ENCODE data around the gene CNTN2.

The CNTN2 gene

DNA sequence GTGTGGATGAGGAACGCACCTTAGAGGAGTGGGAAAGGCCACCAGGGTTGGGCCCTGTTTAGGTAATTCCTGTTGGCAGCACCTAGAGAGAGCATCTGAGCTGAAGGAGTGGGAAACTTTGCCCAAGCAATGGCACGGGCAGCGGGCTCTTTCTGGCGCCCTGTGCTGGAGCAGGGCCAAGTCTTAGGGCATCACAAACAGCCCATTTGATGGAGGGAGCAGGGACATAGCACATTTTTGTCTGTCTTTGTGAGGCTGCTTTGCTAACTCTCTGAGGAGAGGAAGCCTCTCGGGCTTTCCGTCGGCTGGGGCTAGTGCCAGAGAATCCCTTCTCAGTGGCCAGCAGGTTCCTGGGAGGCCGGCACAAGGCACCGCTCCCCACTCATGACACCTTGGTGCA lies 22.5 kb upstream of the CNTN2 start:
- peak in 1 of 2 experiments; percentile 43 for DNase-seq

DNA sequence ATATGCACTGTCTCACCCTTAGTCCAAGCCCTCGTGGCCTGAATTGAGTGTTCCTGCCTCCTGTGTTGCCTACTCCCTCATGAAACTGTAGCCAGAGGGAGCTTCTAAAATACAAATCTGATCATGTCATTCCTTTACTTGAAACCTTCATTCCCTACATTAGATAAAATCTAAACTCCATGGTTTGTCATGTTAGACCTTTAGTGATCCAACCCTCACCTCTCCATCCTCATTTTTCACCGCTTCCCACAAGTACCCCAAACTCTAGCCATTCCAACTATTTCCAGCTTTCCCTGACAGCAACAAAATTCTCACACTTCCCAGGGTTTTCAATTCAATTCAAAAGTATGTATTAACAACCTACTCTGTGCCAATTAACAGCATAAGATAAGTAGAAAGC lies 18.3 kb upstream of the CNTN2 start:
- no peak for DNase-seq

DNA sequence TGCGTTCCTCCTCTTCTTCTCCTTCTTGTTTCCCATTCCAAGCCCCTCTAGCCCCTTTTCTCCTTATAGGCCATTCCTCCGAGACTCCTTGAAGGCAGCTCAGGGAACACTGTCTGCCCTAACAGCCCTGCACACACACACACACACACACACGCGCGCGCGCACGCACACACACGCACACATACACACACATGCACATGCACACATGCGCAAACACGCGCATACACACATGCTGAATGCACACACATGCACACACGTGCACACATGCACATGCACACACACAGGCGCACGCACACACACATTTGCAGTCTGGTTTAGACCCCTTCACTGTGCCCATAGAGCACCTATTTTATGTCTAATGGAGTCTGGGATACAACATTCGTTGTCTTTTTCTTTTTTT lies 17.8 kb upstream of the CNTN2 start:
- no peak for DNase-seq

DNA sequence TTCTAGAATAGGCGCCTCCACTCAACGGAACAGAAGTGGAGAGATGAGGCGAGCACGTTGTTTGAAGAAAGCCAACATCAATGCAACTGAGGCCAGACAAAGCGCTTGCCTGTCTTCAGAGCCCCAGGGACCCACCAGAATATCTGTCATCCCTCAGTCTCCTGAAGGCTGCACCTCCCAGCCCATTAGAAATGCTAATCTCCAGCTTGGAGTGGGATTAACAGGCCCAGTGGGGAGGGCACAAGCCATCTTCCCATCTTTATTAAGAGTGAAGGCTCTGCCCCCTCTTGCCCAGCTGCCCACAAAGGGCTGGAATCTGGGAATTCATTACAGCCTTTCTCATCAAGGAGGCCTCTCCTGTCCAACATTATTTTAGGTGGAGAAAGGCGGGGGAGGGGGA lies 16.8 kb upstream of the CNTN2 start:
- no peak for DNase-seq

DNA sequence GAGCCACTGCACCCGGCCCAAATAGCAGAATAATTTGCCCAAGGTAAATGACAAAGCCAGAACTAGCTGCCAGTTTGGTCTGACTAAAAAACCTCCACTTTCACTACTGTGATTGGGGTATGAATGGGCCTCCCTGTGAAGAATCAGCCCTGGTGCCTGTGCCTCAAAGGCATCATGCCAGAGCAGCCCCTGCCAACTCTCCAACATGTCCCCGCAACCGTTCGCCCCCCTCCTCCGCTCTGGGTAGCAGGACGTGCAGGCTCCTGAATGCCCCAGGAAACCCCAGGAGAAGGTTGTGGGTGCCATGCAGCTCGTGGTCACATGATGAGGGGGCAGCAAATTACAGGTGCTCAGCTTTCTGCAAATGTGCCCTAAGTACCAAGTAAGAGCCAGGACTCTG lies 14.6 kb upstream of the CNTN2 start:
- DNase-seq, result peak in 1 of 2 experiments; percentile 37

DNA sequence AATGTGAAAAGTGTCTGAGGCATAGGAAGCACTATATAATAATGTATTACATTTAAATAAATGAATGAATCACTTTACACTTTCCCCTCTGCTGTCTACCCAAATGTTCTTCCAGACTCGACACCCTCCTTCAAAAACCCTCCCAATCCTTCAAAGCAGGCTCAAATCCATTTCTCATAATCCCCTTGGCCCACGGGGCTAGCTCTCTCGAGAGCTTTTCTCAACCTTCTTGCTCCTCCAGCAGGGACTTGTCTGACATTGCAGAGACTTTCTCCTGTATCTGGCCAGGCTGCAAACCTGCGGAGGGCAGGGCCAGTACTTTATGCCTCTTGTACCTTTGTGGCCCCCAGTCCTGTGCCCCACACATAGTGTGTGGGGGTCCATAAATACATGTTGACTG lies 14.1 kb upstream of the CNTN2 start:
- no peak for DNase-seq

DNA sequence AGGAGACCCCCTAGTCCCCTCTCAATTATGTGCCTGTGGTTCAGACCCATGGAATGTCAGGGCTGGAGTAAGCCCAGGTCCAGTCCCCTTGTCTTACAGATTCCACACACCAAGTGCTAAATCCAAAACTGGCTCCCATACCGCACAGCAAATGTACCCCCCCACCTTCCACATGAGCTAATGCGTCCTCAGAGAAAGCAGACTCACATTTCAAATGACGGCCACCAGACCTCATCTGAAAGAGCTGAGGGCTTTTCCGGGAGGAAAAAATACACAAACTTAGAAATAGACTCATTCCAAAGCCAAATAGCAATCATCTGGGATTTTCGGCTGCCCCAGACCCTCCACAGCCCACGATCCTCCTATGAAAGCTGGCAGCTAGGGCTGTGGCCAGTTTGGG lies 12.8 kb upstream of the CNTN2 start:
- DNase-seq, result no peak

DNA sequence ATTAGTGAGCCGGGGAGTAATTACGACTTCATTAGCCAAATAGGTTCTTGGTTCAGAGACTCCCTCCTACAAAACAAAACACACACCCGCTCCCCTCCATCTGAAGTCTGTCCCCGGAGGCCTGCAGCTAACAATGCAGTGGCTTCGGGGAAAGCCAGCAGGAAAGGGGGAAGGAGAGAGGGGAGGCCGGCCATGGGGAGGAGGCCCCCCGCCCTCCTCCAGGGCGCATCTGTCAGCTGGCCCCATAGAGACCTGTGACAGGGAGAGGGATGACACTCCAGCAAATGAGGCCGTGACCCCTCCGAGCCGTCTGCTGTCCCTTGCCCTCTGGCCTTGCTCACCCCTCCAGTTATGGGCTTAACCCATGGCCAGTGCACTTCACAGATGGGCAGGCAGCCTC lies 12.1 kb upstream of the CNTN2 start:
- DNase-seq, result no peak

DNA sequence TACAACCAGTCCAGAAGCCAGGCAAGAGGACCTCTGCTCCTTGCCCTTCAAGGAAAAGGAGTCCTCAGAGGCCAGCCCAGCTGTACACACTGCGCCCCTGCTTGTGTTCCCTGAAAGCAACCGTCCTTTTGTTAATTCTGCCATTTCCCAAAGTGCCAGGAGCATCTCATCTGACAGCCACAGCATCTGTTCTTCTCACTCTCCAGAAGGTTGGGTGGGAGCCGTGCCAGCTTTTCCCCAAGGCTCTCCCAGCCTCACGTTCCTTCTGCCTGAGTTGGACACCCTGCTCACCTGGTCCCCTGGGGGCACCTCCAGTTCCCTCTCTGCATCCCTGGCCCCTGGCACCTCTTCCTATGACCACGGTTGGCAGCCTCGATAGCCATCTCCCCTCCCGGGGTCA lies 10.5 kb upstream of the CNTN2 start:
- DNase-seq, result peak; percentile 94 to 98

DNA sequence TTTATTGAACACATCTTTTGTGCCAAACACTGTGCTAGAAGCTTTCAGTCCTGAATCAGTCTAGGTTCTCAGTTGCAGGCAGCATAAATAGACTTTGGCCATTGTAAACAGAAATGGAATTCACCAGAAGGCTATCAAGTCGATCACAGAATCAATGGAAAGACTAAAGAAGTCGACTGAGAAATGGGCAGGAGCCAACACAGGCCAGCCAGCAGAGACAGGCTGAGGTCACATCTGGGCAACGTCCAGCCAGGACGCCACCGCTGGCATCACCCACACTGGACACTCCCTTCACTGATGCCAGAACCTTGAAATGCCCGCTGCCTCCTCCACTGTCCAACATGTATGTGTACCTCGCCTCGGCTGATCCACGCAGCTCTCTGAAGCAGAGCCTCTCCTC lies 5.5 kb upstream of the CNTN2 start:
- no peak for DNase-seq

DNA sequence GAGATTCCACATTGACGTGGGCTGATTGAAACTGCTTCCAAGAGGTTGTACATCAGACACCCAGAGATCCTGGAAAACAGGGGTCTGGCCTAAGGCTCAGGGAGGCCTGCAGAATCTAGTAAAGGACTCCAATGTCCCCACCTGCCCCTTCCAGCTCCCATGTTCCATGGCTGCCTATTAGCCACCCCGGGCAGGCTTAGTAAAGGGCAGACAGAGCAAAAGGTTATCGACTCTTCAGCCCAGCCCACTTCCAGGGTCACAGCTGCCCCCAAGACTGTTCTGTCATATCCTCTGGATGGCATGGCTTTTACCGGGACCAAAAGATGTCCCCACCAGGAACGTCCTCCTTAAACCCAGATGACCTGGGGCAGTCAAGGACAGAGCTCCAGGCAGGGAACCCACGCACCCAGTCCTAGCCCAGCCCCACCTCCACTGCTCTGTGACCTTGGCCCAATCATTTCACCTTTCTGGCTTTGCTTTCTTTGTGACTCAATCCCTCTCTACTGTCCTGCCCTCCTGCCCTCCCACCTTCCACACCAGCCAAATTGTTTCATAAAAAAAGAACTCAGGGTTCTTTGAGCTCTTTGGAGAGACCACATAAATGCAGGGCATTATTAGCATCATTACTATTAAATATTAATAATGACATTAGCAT lies 4.8 kb upstream of the CNTN2 start:
- no peak for DNase-seq

DNA sequence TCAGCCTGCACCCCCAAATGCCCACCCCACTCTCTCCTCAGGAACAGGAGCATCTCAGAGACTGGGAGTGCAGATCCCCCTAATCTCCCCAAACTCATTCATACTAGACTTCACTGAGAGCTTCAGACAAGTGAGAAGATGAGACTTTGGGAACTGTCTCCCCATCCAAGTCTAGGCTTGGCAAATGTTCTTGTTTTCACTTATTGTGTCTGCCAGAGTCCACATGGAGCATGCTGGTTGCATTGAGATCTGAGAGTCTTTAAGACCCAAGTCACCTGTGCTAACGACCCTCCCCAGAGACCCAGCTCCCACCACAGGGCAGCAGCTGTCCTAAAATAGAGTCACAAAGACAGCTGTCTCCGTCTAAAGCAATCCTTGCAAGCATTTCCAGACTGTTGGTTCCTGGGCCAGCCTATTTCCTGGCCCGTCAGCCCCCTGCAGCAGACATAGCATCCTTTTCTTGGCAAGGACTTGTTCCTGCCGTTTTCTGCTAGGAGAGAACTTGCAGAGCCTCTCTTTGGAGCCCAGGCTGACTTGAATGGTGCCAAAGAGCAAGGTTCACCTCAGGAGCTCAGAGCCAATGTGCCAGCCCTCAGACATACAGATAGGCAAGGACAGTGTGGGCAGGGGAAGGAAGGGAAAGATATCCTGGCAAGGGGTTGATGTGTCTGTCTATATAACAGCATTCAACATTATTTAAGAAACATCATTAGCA lies 1.9 kb upstream of the CNTN2 start:
- peak; percentile 89 to 94 for DNase-seq

DNA sequence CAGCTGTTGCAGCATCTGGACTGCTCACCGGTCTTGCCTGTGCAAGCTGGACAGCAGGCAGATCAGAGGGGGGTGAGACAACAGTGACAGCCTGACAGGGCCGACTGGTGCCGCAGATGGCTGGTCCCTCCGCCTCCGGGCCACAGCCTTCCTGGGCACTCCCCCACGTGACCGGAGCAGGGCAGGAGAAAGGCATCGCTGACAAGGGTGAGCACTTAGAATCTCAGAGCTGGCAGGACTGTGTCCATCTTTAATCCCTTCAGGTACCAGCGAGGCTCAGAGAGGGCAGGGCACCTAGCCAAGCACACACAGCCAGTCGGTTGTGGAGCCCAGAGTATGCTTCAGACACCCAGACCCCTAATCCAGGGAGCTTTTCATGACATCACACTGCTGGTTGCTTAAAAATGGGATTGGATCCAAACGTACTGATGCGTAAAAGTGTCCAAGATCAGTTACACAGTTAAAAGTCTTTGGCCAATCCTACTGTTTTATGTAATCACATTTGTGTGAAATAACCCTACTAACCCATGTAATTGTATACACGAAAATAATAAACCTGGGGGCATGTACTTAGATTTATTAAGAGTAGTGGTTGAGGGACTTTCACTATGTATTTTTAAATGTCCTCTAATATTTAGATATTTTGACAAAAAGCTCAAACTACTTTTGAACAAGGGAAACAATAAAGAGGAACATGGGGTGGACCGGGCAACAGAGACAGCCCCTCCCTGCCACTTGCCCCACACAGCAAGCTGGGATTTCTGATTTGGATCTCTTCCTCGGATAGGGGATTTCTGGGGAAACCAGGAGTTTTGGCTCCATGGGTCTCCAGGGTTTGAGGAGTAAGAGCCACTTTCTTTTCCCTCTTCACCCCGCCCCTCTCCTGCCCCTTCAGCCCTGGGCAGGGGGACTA lies 758 bp upstream of the CNTN2 start:
- DNase-seq, result peak; percentile 76 to 85

DNA sequence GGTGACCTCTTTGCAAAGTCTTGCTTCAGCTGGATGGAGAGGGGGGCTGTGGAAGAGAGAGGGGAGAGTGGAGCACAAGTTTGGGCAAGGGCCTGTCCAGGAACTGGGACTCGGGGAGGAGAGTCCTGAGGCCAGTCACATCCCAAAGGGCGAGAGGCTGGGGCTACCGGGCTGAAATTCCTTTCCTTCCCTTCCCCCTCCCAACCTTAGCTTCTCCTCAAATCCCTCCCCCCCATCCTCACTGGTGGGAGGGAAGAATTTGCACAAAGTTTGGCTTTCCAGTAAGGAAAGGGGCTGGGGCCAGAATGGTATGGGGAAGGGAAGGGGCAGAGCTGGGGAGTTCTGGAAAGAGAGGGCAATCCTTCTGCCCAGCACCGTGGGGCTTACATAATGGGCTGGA lies 854 bp downstream of the CNTN2 start:
- DNase-seq, result no peak

DNA sequence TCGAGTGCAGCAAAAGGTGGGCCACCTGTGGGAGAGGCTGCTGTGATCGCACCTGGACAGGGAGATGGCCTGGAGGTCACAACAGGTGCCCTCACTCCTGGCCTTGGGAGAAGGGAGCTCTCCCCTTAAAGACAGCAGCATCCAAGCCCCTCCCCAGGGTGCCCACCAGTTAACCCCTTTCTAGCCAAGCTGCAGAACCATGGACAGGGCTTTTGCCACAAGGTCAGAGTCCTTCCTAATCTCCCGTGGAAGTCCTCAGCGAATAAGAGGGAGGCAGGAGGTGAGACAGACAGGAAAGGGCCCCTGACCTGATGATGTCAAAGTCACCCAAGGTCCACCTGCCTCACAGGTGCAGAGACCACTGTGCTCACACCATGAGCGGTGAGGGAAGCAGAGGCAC lies 1.7 kb downstream of the CNTN2 start:
- DNase-seq, result no peak

DNA sequence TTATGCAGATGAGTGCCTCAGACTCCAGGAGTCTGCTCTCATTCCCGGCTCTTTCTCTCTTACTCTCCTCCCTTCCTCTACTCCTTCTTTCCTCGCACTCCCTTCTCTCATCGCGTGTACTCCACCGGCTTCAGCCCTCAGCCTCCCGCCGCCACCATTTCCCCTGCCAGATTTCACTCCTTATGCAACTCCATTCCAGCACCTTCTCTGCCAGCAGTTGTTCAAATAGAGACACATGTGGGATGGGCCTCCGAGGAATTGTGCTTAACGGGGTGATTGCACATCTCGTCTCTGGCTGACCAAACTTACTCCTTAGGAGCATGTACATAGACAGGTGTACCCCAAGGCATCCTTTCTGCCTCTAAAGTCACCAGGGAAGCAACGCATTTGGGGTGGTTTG lies 2.1 kb downstream of the CNTN2 start:
- no peak for DNase-seq

DNA sequence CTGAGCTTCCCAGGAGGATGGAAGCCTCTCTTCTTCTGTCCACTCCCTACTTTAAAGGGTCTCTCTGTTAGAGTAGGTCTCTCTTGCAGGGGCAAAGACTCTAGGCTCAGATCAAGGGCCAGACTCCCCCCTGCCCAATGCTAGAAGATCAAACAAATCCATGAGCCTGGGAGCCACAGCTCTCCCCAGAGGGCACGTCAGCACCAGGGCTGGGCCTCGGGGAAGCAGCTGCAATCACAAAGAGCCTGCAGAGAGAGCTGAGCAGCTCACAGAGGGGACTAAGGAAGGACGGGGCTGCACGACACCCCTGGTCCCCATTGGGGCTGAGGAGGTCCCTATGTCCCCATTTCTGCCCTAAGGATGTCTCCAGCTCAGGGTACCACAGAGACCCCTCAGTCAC lies 3.9 kb downstream of the CNTN2 start:
- DNase-seq, result no peak

DNA sequence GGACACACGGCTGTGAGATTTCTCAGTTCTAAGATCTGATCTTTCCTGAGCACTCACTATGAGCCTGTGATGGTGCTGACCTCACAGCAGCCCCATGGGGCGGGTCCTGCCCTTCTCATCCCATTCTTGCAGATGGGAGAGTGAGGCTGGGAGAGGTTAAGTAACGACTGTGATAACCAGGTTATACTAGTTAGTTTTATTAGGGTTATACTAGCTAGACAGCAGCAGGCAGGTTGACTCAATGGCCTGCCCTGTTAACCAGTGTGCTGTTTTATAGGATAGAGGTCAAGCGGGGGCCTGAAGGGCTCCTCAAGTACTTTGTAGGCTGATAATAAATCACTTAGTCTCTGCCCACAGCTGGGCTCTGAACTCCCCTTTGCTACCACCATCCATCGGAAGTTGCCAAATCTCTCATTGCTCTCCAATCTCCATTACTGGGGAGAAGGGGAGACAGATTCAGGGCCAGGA lies 4.8 kb downstream of the CNTN2 start:
- no peak for DNase-seq

DNA sequence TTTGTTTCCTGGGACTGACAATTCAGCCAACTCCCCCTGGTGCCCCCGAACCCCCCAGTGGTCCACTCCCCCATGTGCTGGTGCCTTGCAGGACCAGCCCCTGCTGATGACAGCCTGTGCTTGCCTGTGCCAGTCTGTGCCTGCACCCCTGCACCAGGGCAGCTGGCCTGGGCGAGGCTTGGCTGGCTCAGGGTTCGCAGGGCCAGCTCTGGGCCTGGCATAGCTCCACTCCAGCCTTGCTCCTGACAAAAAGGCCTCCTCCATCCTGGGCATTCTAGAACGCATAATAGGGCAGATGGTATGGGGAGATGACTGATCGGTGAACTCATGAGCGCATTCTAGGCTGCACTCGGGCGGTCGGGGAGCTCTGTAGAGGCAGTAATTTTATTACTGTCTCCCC lies 5.4 kb downstream of the CNTN2 start:
- peak; percentile 92 to 98 for DNase-seq

DNA sequence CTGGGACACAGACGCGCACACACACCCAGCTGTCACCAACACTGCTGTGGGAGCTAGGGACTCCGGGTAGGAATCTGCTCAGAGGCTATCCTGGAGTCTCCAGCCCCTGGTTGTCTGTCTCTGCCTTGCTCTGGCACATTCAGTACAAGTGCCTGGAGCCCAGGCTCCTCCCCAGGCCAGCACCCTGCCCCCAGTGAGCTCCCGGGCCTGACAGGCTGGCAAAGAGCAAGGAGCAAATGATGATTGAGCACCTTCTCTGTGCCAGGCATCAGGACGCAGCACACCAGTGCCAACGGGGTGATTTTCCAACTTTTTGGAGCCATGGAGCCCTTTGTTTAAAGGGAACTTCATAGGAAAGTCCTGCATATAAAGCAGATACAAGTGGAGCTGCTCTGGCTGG lies 6.5 kb downstream of the CNTN2 start:
- peak; percentile 83 to 96 for DNase-seq

DNA sequence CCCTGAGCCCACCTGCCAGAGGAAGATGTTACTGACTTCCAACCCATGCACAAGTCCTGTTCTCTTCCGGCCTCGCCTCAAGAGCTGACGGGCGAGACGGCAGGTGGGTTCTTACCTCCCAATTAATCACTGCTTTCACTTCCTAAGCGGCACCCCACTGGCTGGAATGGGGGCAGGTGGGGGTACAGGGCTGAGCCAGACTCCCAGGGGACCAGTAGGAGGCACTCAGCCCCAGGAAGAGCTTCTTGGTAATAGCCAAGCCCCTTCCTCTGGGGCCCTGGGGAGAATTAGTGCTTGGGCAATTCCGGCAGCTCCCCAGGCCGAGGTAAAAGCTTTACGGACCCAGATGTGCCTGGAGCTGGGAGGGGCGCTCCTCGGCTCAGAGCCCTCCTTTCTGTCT lies 9.7 kb downstream of the CNTN2 start:
- no peak for DNase-seq

DNA sequence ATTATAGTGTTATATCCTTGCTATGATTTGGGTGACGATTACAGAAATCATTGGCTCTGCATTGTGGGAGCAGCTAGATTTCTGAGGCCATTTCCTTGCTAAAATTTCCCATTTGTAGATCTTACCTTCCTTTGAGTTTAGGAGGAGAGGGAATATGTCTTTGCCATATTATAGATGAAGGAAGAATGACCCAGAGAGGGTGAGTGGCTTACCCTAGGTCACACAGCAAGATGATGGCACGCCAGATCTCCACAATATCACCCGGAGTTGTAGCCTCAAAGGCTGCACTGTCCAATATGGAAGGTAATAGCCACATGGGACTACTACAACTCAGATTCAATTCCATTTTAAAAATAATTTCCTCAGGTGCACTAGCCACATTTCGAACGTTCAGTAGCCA lies 10.3 kb downstream of the CNTN2 start:
- no peak for DNase-seq

DNA sequence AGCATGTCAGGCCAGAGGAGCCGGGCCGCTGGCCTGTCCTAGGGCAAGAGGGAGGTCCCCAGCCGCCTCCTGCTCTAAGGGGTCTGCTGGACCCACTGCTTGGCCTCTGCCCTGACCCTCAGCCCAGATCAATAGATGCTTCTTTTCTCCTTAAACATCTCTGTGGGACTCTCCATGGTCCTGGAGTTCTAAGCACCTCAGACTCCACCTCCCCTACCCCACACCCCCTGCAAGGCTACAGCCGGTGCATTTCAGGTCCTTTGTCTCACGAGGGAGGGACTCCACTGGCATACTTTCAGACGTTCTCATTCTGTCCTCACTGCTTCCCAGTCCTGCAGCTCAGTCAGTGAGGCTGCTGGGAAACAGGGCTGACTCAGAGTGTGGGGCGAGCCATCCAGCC lies 11.0 kb downstream of the CNTN2 start:
- no peak for DNase-seq

DNA sequence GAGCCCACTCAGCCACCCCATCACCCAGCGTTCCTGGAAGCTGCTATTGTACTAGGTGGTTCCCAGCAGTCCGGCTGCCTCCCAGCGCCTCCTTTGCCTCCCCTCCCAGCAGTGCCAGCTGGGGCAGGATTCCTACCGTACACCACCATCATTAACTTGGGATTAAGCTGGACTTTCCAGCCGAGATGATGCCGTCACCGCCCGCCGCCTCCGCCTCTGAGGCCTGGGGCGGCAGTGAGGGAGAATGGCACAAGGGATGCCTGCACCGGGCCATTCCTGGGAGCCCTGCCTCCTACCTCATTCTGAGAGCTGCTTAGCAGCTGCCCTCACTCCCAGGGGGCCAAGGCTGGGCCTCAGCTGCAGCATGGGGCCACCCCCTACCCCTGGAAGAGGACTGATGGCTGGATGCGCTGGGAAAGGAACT lies 13.2 kb downstream of the CNTN2 start:
- DNase-seq, result no peak

Data from NCI-H446 (cell line).